Activated naive CD4-positive, alpha-beta T cell treated with anti-CD3 and anti-CD28 coated beads, Interleukin-2, amount 50 U/mL, for 16 hours (primary cell): Measurements from ENCODE around the gene MYO18A.
"Not testable (repeated sequence)": the region's sequence is repeated elsewhere in the genome, so short reads cannot be mapped to it uniquely, and the experiment has no call there.

Experiments used
- DNase-seq: peaks from one replicate; pipeline ENCODE4 v3.0.0-alpha.2; 2020

MYO18A gene

DNA sequence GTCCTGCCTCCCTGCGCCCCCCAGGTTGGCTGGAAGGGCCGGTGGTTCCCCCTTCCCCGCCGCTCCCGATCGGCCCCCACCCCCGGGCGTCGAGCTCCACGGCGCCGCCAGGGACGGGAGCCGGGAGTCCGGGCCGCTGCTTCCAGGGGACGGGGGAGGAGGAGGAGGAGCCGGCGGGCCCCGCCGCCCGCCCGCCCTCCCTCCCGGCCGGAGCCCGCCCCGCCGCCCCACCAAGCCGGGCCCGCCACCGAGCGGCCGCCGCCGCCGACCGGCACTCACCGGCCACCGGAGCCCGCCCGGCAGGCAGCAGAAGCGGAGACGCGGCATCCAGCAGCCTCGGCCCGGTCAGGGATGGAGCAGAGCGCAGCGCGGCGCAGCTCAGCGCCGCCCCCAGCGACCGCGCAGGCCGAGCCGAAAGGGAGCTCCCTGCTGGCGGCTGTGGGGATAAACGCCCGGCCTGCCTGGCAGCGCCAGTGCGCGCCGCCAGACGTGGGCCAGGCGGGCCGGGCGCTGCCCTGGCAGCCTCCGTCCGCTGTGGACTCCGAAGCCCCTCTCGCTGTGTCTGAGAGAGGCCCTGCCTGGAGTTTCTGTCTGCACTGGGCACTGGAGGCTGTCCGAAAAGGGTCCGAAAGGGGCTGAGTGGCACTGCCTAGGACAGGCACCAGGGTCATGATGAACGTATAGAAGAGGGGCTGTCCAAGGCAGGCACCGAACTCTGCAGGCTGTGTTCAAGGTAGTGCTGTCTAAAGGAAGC lies at the start of gene MYO18A:
TSS of gene MYO18A (minus strand) at position 365 of the 754 bp plus-strand sequence. CDS start 13,458 bp downstream, outside the sequence.
- peak; percentile 83 for DNase-seq

- no peak for DNase-seq
Observed at GRCh38 chr17:29225396-29225795, 45.2 kb upstream of the MYO18A start.

DNA sequence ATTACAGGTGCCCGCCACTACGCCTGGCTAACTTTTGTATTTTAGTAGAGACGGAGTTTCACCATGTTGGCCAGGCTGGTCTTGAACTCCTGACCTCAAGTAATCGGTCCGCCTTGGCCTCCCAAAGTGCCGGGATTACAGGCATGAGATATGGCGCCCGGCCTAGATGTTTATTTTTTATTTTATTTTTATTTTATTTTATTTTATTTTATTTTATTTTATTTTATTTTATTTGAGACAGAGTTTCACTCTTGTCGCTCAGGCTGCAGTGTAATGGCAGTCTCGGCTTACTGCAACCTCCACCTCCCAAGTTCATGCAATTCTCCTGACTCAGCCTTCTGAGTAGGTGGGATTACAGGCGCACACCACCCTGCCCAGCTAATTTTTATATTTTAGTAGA lies 41.1 kb upstream of the MYO18A start:
- not testable (repeated sequence) for DNase-seq

DNA sequence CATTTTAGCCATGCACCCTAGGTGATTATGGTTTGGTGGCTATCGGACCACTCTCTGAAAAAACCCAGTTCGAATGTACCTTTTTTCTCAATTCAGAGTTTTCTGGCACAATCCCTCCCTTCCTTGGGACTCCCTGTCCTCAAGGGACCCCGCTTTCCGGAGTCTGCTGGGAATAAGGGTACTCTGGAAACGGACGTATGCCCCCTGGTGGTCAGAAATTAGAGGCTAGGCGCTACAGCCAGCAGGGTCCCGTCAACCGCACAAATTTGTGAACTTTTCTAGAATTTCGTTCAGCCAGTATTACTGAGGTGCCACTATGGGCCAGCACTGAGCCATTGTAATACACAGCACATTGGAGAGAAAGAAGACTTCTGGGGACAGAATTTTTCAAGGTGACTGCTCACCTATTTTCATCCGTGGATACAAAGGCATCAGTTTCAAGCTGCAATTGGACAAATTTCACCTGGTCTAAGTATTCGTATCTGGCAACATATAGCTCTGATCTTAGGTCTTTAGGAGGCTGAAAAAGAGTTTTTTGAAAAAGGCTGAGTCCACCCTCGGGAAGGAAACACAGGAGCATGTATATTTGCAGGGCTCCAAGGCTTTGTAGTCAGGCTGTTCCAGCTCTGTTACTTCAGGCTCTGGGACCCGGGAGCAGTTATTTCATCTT lies 39.3 kb upstream of the MYO18A start:
- peak; percentile 65 for DNase-seq

- no peak for DNase-seq
Observed at GRCh38 chr17:29216856-29217255, 36.7 kb upstream of the MYO18A start.

GRCh38 chr17:29216181-29216580 lies 36.0 kb upstream of the MYO18A start:
- DNase-seq = no peak

- no peak for DNase-seq
Observed at GRCh38 chr17:29215717-29216116, 35.5 kb upstream of the MYO18A start.

- DNase-seq = no peak
Observed at GRCh38 chr17:29215174-29215573, 35.0 kb upstream of the MYO18A start.

DNA sequence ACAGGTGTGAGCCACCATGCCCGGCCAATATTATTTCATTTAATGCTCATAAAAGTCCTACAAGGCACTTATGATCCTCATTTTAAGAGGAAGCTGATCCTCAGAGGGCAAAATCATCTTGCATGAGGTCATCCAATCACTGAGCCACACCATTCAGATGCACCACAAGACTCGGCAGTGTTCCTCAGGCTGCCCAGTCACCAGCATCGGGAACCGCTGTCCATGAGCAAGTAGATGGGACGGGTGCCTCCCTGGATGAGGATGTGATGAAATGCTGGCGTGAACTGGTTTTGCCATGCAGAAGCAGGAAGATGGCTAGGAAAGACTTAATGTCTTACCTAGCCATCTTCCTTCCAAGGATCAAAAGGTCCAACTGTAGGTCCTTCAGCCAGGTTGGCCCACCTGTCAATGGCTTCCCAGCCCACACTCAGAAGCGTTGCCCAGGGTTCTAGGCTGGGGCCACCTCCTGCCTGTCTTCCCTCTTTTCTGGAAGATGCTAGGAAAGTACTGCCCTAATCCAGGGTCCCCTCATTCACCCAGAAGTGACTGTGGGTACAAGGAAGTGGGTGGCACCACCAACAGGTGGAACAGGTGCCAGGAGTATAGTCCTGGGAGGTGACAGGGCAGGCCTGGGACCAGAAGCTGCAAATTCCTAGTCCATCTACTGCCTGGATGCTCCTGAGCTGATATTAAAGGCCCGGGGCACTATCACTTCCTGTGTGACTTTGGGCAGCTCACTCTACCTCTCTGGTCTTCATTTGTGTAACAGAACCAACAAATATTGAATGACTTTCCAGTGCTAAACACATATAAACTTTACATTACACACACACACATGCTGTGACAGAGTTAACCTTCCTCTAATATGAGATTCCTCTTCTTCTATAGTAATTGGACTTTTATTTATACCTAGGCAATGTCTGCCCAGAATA lies 34.3 kb upstream of the MYO18A start:
- DNase-seq = no peak

DNA sequence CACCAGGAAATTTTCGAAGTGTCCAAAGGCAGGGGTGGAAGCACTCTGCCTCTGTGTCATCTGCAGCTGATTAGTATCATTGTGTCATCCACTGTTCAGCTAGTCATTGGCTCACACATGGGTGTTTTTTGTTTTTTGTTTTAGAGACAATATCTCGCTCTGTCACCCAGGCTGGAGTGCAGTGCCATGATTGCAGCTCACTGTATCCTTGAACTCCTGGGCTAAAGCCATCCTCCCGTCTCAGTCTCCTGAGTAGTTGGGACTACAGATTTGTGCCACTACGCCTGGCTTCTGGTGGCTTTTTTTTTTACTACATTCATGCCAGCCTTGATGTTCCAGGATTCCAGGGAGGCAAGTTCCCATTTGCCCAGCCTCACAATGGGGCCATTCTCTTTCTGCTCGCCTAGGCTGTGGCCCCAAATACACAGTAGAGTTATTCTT lies 32.5 kb upstream of the MYO18A start:
- DNase-seq = no peak

- no peak for DNase-seq
Observed at GRCh38 chr17:29212094-29212631, 32.0 kb upstream of the MYO18A start.

- no peak for DNase-seq
Observed at GRCh38 chr17:29210879-29211278, 30.7 kb upstream of the MYO18A start.

GRCh38 chr17:29209073-29209472 lies 28.9 kb upstream of the MYO18A start:
- no peak for DNase-seq

DNA sequence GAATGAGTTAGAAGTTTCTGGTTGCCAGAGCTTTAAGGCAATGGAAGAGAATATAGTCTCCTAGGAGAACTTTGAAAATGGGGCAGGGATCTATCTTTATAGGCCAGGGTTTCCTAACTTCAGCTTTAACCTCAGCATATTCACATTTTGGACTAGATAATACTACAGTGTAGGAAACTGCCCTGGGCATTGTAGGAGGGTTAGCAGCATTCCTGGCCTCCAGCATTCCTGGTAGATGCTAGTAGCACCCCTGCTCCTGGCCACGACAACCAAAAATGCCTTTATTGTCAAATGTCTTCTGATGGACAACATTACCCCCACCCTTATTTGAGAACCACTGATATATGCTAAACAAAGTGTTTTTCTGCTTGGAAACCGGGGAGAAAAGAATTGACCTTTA lies 27.8 kb upstream of the MYO18A start:
- DNase-seq = no peak

GRCh38 chr17:29205047-29205446 lies 24.8 kb upstream of the MYO18A start:
- DNase-seq = no peak

GRCh38 chr17:29204068-29204804 lies 24.0 kb upstream of the MYO18A start:
- not testable (repeated sequence) for DNase-seq

DNA sequence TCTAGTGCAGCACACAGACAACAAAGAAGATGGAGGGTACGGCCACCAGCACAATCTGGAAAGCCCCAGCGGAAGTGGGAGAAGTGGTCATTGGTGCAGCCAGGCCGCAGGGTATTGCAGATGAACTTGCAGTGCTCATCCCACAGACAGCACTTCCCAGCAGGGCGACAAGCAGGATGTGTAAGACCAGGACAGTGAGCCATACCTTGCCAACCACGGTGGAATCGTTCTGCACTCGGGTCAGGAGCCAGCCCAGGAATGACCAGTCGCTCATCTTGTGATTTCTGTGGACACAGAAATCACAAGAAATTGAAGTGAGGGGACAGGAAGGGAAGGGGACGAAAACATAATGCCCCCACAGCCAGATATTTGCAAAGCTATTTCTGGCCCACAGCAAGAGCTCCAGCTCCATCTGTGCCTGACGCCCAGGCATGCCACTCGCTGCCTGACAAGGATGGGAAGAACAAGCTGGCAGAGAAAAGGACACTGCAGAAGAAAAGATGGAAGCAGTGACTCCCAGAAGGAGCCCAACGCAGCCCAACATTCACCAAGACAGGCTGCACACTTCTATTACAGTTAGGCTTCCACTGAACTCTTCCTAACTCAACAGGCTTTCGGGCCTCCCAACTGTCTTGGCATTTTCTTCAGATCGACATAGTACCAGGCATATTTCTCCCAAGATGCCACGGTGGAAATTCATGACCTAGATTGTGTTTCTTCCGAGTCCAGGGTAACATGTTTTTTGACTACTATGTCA lies 17.5 kb upstream of the MYO18A start:
- no peak for DNase-seq

GRCh38 chr17:29196769-29197515 lies 16.7 kb upstream of the MYO18A start:
- DNase-seq = no peak

DNA sequence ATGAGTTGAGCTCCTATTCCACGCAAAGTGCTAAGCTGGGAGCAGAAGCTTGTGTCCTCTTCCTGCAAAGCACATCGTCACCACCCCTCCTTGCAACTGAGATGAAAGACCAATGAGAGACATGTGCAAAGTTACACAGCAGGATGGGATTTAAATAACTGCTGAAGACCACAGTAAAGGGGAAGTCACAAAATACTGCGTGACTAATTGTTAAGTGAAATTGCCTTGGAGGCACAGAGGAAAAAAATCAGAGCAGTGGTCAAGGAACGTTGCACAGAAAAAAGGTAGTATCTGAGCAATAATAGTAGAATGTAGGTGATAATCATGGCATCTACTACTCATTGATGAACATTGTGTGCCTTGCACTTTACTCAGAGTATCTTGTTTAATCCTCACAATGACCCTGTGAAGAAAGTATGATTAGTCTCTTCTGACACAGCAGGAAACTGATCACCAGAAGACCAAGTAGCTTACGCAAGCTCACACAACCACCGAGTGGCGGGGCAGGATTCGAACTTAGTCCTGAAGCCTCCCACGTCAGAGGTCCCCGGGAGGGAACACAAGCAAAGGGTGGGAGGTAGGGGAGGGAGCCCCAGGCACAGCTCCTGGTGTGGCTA lies 15.4 kb upstream of the MYO18A start:
- DNase-seq = no peak

DNA sequence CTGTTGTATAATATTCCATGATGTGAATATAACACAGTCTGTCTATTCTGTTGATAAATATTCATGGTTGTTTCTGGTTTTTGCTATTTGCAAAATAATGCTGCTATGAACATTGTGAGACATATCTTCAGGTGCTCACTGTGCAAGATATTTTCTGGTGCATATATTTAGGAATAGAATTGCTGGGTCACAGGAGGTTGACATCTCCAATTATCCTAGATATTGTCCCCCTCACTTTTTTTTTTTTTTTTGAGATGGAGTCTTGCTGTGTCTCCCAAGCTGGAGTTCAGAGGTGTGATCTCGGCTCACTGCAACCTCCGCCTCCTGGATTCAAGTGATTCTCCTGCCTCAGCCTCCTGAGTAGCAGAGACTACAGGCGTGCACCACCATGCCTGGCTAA lies 14.5 kb upstream of the MYO18A start:
- DNase-seq = no peak
